ENCODE results near the gene ALPI. TPM values are rescaled to one million over a fixed set of nuclear protein-coding genes. Genes with fewer than 3 reads are reported as not detected.

Gene ALPI
- total and polyA plus RNA-seq, 12 donors, result not detected

- intact Hi-C loops (cut with DNase I), result no loop called here
- no peak for DNase-seq
- WGBS, 4 donors, result 59 to 68% (median 63%) methylated on average over 16 of the region's 16 CpGs
- Histone ChIP-seq H3K9me3 (replicated peaks in 1 of 3) (no peaks in the 10 kb centered on the region), H3K4me1 (replicated peaks in 1 of 2) (peaks cover 16 to 27% of the 10 kb centered on the region in 2 donors), H3K4me3 (no peak overlapping the region), H3K27ac (peak overlapping the region in 1 of 5 donors; percentile 44), H3K36me3 (replicated peaks in 1 of 2) (no peaks in the 10 kb centered on the region), H3K27me3 (no peaks in the 10 kb centered on the region)
- TF ChIP-seq POLR2A (IDR thresholded peaks at IDR 0.05), result no peak
- no peak for TF ChIP-seq CTCF (IDR thresholded peaks at IDR 0.05)
Measured at GRCh38 chr2:232503809-232504323, 47.9 kb downstream of the ALPI start.

GRCh38 chr2:232504438-232504837 lies 48.5 kb downstream of the ALPI start:
- Histone ChIP-seq H3K9me3 (replicated peaks in 1 of 3) (no peaks in the 10 kb centered on the region), H3K27ac (no peak overlapping the region), H3K27me3 (no peaks in the 10 kb centered on the region), H3K4me1 (replicated peaks in 1 of 2) (peaks cover 16 to 27% of the 10 kb centered on the region in 2 donors), H3K4me3 (no peak overlapping the region), H3K36me3 (replicated peaks in 1 of 2) (no peaks in the 10 kb centered on the region)
- 64 to 90% (median 85%) methylated on average over 2 of the region's 2 CpGs for WGBS, 4 donors
- intact Hi-C loops (cut with DNase I), result no loop called here
- TF ChIP-seq POLR2A (IDR thresholded peaks at IDR 0.05) (no peak), CTCF (IDR thresholded peaks at IDR 0.05) (no peak)
- peak in 1 of 7 donors; percentile 67 for DNase-seq

- no peak for DNase-seq
- Histone ChIP-seq H3K27ac (peak overlapping the region in 1 of 5 donors; percentile 8), H3K4me1 (replicated peaks in 1 of 2) (peaks cover 16 to 26% of the 10 kb centered on the region in 2 donors), H3K27me3 (no peaks in the 10 kb centered on the region), H3K4me3 (no peak overlapping the region), H3K9me3 (replicated peaks in 1 of 3) (no peaks in the 10 kb centered on the region), H3K36me3 (replicated peaks in 1 of 2) (no peaks in the 10 kb centered on the region)
- WGBS, 4 donors, result 34 to 45% (median 44%) methylated on average over 10 of the region's 10 CpGs
- TF ChIP-seq CTCF (IDR thresholded peaks at IDR 0.05) (no peak), POLR2A (IDR thresholded peaks at IDR 0.05) (no peak)
- intact Hi-C loops (cut with DNase I), result no loop called here
Measured at GRCh38 chr2:232505856-232506255, 49.9 kb downstream of the ALPI start.

GRCh38 chr2:232506709-232507108 lies 50.8 kb downstream of the ALPI start:
- Histone ChIP-seq H3K36me3 (replicated peaks in 1 of 2) (no peaks in the 10 kb centered on the region), H3K4me3 (no peak overlapping the region), H3K27ac (no peak overlapping the region), H3K9me3 (replicated peaks in 1 of 3) (no peaks in the 10 kb centered on the region), H3K27me3 (no peaks in the 10 kb centered on the region), H3K4me1 (replicated peaks in 1 of 2) (peaks cover 11 to 23% of the 10 kb centered on the region in 2 donors)
- intact Hi-C loops (cut with DNase I), result no loop called here
- TF ChIP-seq POLR2A (IDR thresholded peaks at IDR 0.05), result no peak
- TF ChIP-seq CTCF (IDR thresholded peaks at IDR 0.05), result no peak
- DNase-seq, result no peak
- 83 to 90% (median 85%) methylated on average over 2 to 4 of the region's 4 CpGs for WGBS, 4 donors
